Measurements from ENCODE around the gene CAMK4. TPM values are rescaled to one million over a fixed set of nuclear protein-coding genes. Genes with fewer than 3 reads are reported as not detected.

The CAMK4 gene
- total and polyA plus RNA-seq, 10 donors: 0.90 to 22.3 (median 12.6) TPM

- no peaks in the 10 kb centered on the region for H3K27me3 ChIP-seq (replicated peaks in 1 of 7)
- 85 to 92% (median 89%) methylated on average over 6 of the region's 6 CpGs for WGBS, 5 donors
- TF ChIP-seq CTCF (IDR thresholded peaks at IDR 0.05 in 8 of 11, conservative IDR thresholded peaks at IDR 0.05 in 3 of 11) (no peak), POLR2A (IDR thresholded peaks at IDR 0.05) (no peak), POLR2AphosphoS5 (IDR thresholded peaks at IDR 0.05) (no peak)
- no peaks in the 10 kb centered on the region for H3K36me3 ChIP-seq
- H3K4me3 ChIP-seq: no peak overlapping the region
- DNase-seq: no peak
- intact Hi-C loops (cut with DNase I; ENCODE audit: low total_unique reads): no loop called here
- no peak overlapping the region for H3K27ac ChIP-seq
- no peaks in the 10 kb centered on the region for H3K4me1 ChIP-seq
- H3K9me3 ChIP-seq: no peaks in the 10 kb centered on the region
These were observed 86.8 kb downstream of the CAMK4 start for GRCh38 chr5:111310711-111311620.

DNA sequence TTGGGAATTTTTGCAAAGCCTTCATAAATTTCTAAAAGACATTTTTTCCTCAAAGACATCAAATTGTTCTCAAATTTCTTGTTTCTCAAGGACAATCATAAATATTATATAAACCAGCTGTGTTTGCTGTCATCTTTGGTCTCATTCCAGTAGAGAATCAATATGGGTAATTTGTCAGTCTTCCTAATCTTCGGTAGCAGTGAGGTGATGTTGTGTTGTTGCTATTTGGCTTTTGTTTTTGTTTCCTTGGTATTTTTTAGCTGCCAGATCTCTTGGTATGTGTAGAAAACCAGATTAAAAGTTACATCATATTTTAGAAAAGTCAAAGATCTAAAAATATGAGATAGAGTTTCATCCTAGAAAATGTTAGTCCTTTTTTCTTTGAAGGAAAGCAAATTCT lies 87.5 kb downstream of the CAMK4 start:
- Histone ChIP-seq H3K4me3 (no peak overlapping the region), H3K9me3 (no peaks in the 10 kb centered on the region), H3K27ac (no peak overlapping the region), H3K27me3 (replicated peaks in 1 of 7) (no peaks in the 10 kb centered on the region), H3K4me1 (no peaks in the 10 kb centered on the region), H3K36me3 (no peaks in the 10 kb centered on the region)
- intact Hi-C loops (cut with DNase I; ENCODE audit: low total_unique reads): no loop called here
- DNase-seq: no peak
- WGBS, 5 donors: 55 to 88% (median 75%) methylated on average over 1 of the region's 1 CpG
- TF ChIP-seq POLR2A (IDR thresholded peaks at IDR 0.05): no peak
- TF ChIP-seq CTCF (IDR thresholded peaks at IDR 0.05 in 8 of 11, conservative IDR thresholded peaks at IDR 0.05 in 3 of 11): no peak
- no peak for TF ChIP-seq POLR2AphosphoS5 (IDR thresholded peaks at IDR 0.05)

DNA sequence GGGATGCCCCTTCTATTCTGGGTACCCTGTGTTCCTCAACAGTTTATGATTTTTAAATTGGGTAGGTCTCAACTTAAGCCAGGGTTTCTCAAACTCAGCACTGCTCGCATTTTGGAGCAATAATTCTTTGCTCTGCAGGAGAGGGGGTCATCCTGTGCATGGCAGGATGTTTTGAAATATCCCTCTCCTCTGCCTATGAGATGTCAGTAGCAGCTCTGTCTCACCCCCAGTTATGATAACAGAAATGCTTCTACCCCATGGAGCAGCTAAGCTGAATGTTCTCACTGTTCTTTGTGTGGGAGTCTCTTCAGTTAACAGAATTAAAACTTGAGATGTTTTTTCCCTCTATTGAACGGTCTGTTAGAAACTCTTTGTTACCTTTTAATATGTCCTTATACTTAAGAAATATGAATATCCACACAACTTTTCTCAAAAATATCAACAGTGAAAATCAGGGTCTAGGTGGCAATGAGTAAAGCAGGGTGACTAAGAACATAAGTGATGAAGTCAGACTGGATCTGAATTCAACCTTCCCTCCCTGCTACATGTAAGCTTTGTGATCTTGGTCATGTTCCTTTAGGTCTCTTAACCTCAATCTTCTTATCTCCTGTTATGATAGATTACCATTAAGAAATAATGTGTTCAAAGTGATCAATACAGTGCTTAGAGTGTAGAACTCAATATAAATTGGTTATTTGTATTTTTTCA lies 89.0 kb downstream of the CAMK4 start:
- WGBS, 5 donors: 60 to 75% (median 64%) methylated on average over 2 of the region's 2 CpGs
- no peaks in the 10 kb centered on the region for H3K4me1 ChIP-seq
- TF ChIP-seq CTCF (IDR thresholded peaks at IDR 0.05 in 8 of 11, conservative IDR thresholded peaks at IDR 0.05 in 3 of 11) (no peak), POLR2AphosphoS5 (IDR thresholded peaks at IDR 0.05) (no peak), POLR2A (IDR thresholded peaks at IDR 0.05) (no peak)

DNA sequence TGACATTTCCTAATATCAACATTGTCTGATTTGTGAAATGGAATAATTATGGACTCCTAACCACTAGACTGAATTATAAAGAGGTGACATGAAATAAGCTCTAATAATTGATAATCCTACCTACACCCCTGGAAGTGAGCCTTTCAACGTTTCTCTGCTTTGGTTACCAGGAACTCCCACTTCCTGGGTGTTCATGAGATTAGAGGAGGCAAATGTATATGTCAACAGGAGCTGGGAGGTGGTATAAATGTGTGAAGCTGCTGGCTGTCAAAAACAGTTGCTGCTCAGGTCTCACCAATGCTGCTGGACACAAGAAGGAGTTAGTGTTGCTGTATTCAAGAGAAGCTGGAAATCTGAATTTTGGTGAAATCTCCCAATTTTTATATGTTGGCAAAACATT lies 96.8 kb downstream of the CAMK4 start:
- DNase-seq: no peak
- no peaks in the 10 kb centered on the region for H3K4me1 ChIP-seq
- H3K36me3 ChIP-seq: no peaks in the 10 kb centered on the region
- intact Hi-C loops (cut with DNase I; ENCODE audit: low total_unique reads): no loop called here
- H3K9me3 ChIP-seq: peaks cover 0 to 27% (median 13%) of the 10 kb centered on the region in 8 donors
- no peak overlapping the region for H3K27ac ChIP-seq
- WGBS, 5 donors: 4 to 17% (median 12%) methylated on average over 1 of the region's 1 CpG
- H3K27me3 ChIP-seq (replicated peaks in 1 of 7): no peaks in the 10 kb centered on the region
- no peak overlapping the region for H3K4me3 ChIP-seq
- TF ChIP-seq CTCF (IDR thresholded peaks at IDR 0.05 in 8 of 11, conservative IDR thresholded peaks at IDR 0.05 in 3 of 11) (no peak), POLR2AphosphoS5 (IDR thresholded peaks at IDR 0.05) (no peak), POLR2A (IDR thresholded peaks at IDR 0.05) (no peak)

More for the DNA sequence above, 89.0 kb downstream of the CAMK4 start:
- Histone ChIP-seq H3K4me3 (no peak overlapping the region), H3K27me3 (replicated peaks in 1 of 7) (no peaks in the 10 kb centered on the region), H3K36me3 (no peaks in the 10 kb centered on the region), H3K27ac (no peak overlapping the region), H3K9me3 (no peaks in the 10 kb centered on the region)
- no peak for DNase-seq
- intact Hi-C loops (cut with DNase I; ENCODE audit: low total_unique reads): no loop called here
